ENCODE results near the gene CSF1R.

GRCh38 chr5:150052956-150053712 lies 33.2 kb downstream of the CSF1R start:
- no peak for TF ChIP-seq CTCF (conservative IDR thresholded peaks at IDR 0.05; ENCODE audit: low read depth, low read length)
- TF ChIP-seq EZH2 (IDR thresholded peaks at IDR 0.05; ENCODE audit: borderline replicate concordance, low read depth, low read length, poor library complexity, severe bottlenecking) = no peak
